B cell (primary cell): ENCODE results near the gene ITGA2B. TPM values are rescaled to one million over a fixed set of nuclear protein-coding genes. Genes with fewer than 3 reads are reported as not detected.

Experiments used
- ATAC-seq: fragments of 200-7000 bp; cut with Tn5 transposase; one replicate; pipeline ENCODE4 v1.10.0; 2021; ENCODE audit warnings: low read depth, mild to moderate bottlenecking, moderate number of reproducible peaks, moderate library complexity
- CTCF ChIA-PET: fragments of 350-600 bp; sonication (Branson Sonifier 250); formaldehyde crosslinking; loops from one replicate; lab custom pipeline; 2021; ENCODE audit warnings: antibody characterized with exemption, inconsistent platforms; lab: Charles Lee
- POLR2A ChIA-PET: fragments of 350-600 bp; sonication (Branson Sonifier 250); formaldehyde crosslinking; loops from one replicate; lab custom pipeline; 2021; ENCODE audit warnings: antibody characterized with exemption; lab: Charles Lee
- DNase-seq: peaks from one replicate; pipeline ENCODE4 v3.0.0; 2013
- H2AFZ ChIP-seq: 2 replicates; pipeline ENCODE4 v1.6.1; 2012; ENCODE audit warnings: mild to moderate bottlenecking, low read depth, low read length; ENCODE audit not compliant: insufficient read depth, poor library complexity, severe bottlenecking
- H3K27ac ChIP-seq, 2 donors: 1 replicate in 1 of 2; 2 replicates in 1 of 2; pipeline ENCODE4 v1.5.1; 2012 to 2013; ENCODE audit warnings: low read length in 2 of 2, mild to moderate bottlenecking in 2 of 2, moderate library complexity in 1 of 2
- H3K27me3 ChIP-seq, 4 experiments: fragments of 200-600 bp in 1 of 4; sonication (generic) in 1 of 4; replicated peaks in 1 of 4; 1 replicate in 2 of 4; 2 replicates in 2 of 4; pipeline versions ENCODE4 v1.6.1 to v1.7.0; 2013 to 2016; ENCODE audit warnings: low read length in 3 of 4, mild to moderate bottlenecking in 2 of 4, mixed read lengths in 1 of 4, moderate library complexity in 1 of 4; ENCODE audit not compliant: insufficient read depth in 4 of 4, control insufficient read depth in 3 of 4; ENCODE audit errors: control extremely low read depth in 1 of 4
- H3K36me3 ChIP-seq, 2 experiments: replicated peaks in 1 of 2; 1 replicate in 1 of 2; 2 replicates in 1 of 2; pipeline versions ENCODE4 v1.6.1 to v1.7.1; 2013; ENCODE audit warnings: low read length in 1 of 2; ENCODE audit not compliant: insufficient read depth in 2 of 2, control insufficient read depth in 1 of 2; ENCODE audit errors: control extremely low read depth in 1 of 2, extremely low read depth in 1 of 2
- H3K4me1 ChIP-seq, 2 donors: fragments of 200-600 bp in 1 of 2; sonication (generic) in 1 of 2; 1 replicate in 1 of 2; 2 replicates in 1 of 2; pipeline versions ENCODE4 v1.5.1 to v1.6.1; 2013 to 2017; ENCODE audit warnings: low read length in 2 of 2; ENCODE audit not compliant: control insufficient read depth in 2 of 2, insufficient read depth in 2 of 2
- H3K4me2 ChIP-seq: replicated peaks from 2 replicates; pipeline ENCODE3; 2012; ENCODE audit warnings: mild to moderate bottlenecking, low read depth, low read length; ENCODE audit not compliant: poor library complexity, severe bottlenecking
- H3K4me3 ChIP-seq, 5 experiments: fragments of 200-600 bp in 1 of 5; sonication (generic) in 1 of 5; 1 replicate in 3 of 5; 2 replicates in 2 of 5; pipeline versions ENCODE4 v1.5.1 to v1.7.0; 2011 to 2016; ENCODE audit warnings: low read length in 4 of 5, mild to moderate bottlenecking in 4 of 5, low read depth in 2 of 5, control low read depth in 1 of 5, moderate library complexity in 1 of 5; ENCODE audit not compliant: insufficient read depth in 1 of 5; ENCODE audit errors: control extremely low read depth in 1 of 5, extremely low read depth in 1 of 5
- H3K79me2 ChIP-seq: fragments of 200-600 bp; sonication (generic); one replicate; pipeline ENCODE4 v1.6.0; 2016; ENCODE audit warnings: low read length; ENCODE audit not compliant: control insufficient read depth, insufficient read depth
- H3K9ac ChIP-seq: fragments of 200-600 bp; sonication (generic); 2 replicates; pipeline ENCODE4 v1.6.1; 2017; ENCODE audit warnings: mild to moderate bottlenecking, low read length, moderate library complexity
- H3K9me3 ChIP-seq, 3 donors: one replicate each; pipeline versions ENCODE4 v1.6.1 to v1.7.1; 2013; ENCODE audit warnings: low read length in 2 of 3; ENCODE audit not compliant: control insufficient read depth in 2 of 3, insufficient read depth in 1 of 3; ENCODE audit errors: control extremely low read depth in 1 of 3
- H4K20me1 ChIP-seq: 2 replicates; pipeline ENCODE4 v1.6.0; 2012; ENCODE audit warnings: mild to moderate bottlenecking, low read length; ENCODE audit not compliant: insufficient read depth, control insufficient read depth, poor library complexity, severe bottlenecking
- H3K27ac Mint-ChIP-seq: one replicate; pipeline ENCODE4 v1.8.0; 2021; ENCODE audit warnings: mixed read lengths
- H3K27me3 Mint-ChIP-seq: one replicate; pipeline ENCODE4 v1.8.0; 2021; ENCODE audit warnings: mixed read lengths
- H3K4me1 Mint-ChIP-seq: one replicate; pipeline ENCODE4 v1.8.0; 2021; ENCODE audit warnings: mixed read lengths
- H3K4me3 Mint-ChIP-seq: one replicate; pipeline ENCODE4 v1.8.0; 2021; ENCODE audit warnings: mixed read lengths
- H3K9me3 Mint-ChIP-seq: one replicate; pipeline ENCODE4 v1.8.0; 2022; ENCODE audit warnings: mixed read lengths; ENCODE audit not compliant: insufficient read depth
- CTCF ChIP-seq: fragments of 200-600 bp; IDR thresholded peaks from one replicate; pipeline ENCODE4 v1.8.0; 2022; ENCODE audit warnings: antibody characterized with exemption, mild to moderate bottlenecking
- EZH2 ChIP-seq: IDR thresholded peaks from 2 replicates; pipeline ENCODE4 v1.6.1; 2012; ENCODE audit warnings: borderline replicate concordance, low read depth, mild to moderate bottlenecking, moderate library complexity, low read length; ENCODE audit not compliant: insufficient read depth, poor library complexity, severe bottlenecking
- WGBS: methylation state at CpG from one replicate; pipeline ENCODE4 v1.1.5; 2013; ENCODE audit warnings: missing lambda C conversion rate; ENCODE audit not compliant: insufficient coverage; 5-methylcytosine and 5-hydroxymethylcytosine counted together
- intact Hi-C: fragments of 100-400 bp; cut with micrococcal nuclease; formaldehyde crosslinking; loops from one replicate; pipeline ENCODE4 v1.10.0; 2022
- polyA plus RNA-seq: library from polyadenylated mRNA; depleted of rRNA; stranded (reverse); fragments of >200 nt; gene quantifications from 2 replicates; pipeline ENCODE4 v1.2.3, GENCODE V29; 2012
- total RNA-seq, 2 donors: library from RNA; stranded (reverse); fragments of 120-200 nt in 1 of 2; gene quantifications; 1 replicate in 1 of 2; 2 replicates in 1 of 2; pipeline versions ENCODE4 v1.2.3 to v1.2.4, GENCODE V29; 2013 to 2022

Gene ITGA2B
- total and polyA plus RNA-seq, 2 donors (not counting 1 experiment from before 2014, with no cell fraction given): 0.15 to 0.20 TPM

GRCh38 chr17:44398692-44399691 lies 9.5 kb upstream of the ITGA2B start:
- H3K36me3 ChIP-seq: peaks cover 0 to 50% of the 10 kb centered on the region in 2 experiments

More at GRCh38 chr17:44398692-44399691, 9.5 kb upstream of the ITGA2B start:
- Histone ChIP-seq H3K27ac (no peak overlapping the region), H3K9me3 (no peaks in the 10 kb centered on the region), H3K4me3 (no peak overlapping the region), H3K79me2 (no peaks in the 10 kb centered on the region), H3K4me1 (peaks cover 0 to 11% of the 10 kb centered on the region in 2 donors), H3K4me2 (no peak overlapping the region), H3K27me3 (no peaks in the 10 kb centered on the region), H2AFZ (no peak overlapping the region), H3K9ac (no peak overlapping the region), H4K20me1 (peaks cover 14% of the 10 kb centered on the region)
- ATAC-seq (no peak), DNase-seq (no peak)
- no peak overlapping the region for H3K4me3 Mint-ChIP-seq
- H3K9me3 Mint-ChIP-seq: no peaks in the 10 kb centered on the region
- H3K27ac Mint-ChIP-seq: no peak overlapping the region
- ChIA-PET CTCF (interaction anchor here (0.7 kb wide), 1 partner anchor 10 kb away, joined by 3 read pairs; no protein-coding TSS in a partner anchor), POLR2A (no interaction called here)
- intact Hi-C loops: no loop called here
- peaks cover 7% of the 10 kb centered on the region for H3K4me1 Mint-ChIP-seq
- no peaks in the 10 kb centered on the region for H3K27me3 Mint-ChIP-seq
- WGBS: 99% methylated on average over 34 of the region's 41 CpGs
- TF ChIP-seq CTCF (no peak), EZH2 (no peak)
